ENCODE data around the gene INPP5J. TPM values are rescaled to one million over a fixed set of nuclear protein-coding genes. Genes with fewer than 3 reads are reported as not detected.

The INPP5J gene
- total RNA-seq, 4 donors from 2014 or later: 0.22 to 2.4 (median 0.84) TPM

- 89 to 94% methylated on average over 14 of the region's 26 CpGs for WGBS, 2 donors
- TF ChIP-seq CTCF (IDR thresholded peaks at IDR 0.05) (no peak), POLR2A (IDR thresholded peaks at IDR 0.05) (no peak)
These were observed 34.4 kb upstream of the INPP5J start for GRCh38 chr22:31088233-31088986.

GRCh38 chr22:31089160-31090100, 33.3 kb upstream of the INPP5J start:
- TF ChIP-seq CTCF (IDR thresholded peaks at IDR 0.05) (peak; percentile 61 to 86 (median 78)), POLR2A (IDR thresholded peaks at IDR 0.05) (no peak)
- 78% methylated on average over 5 of the region's 9 CpGs; no CpG with 5 or more reads in 1 of the 2 donors for WGBS, 2 donors
- Histone ChIP-seq H3K36me3 (peaks cover 18 to 76% (median 45%) of the 10 kb centered on the region in 3 donors), H3K4me3 (peak overlapping the region in 3 of 4 donors; percentile 18 to 54 (median 27)), H3K27ac (peak overlapping the region; percentile 61 to 98 (median 95)), H3K4me1 (peaks cover 0 to 67% (median 18%) of the 10 kb centered on the region in 3 donors), H3K27me3 (no peaks in the 10 kb centered on the region), H3K9me3 (no peaks in the 10 kb centered on the region)
- no peak for DNase-seq
- intact Hi-C loops (cut with DNase I): loop anchor here (10.0 kb wide), 1 partner anchor 325 kb away; no protein-coding TSS in a partner anchor

More at GRCh38 chr22:31088233-31088986, 34.4 kb upstream of the INPP5J start:
- DNase-seq: no peak
- Histone ChIP-seq H3K4me1 (peaks cover 9 to 72% (median 25%) of the 10 kb centered on the region in 3 donors), H3K36me3 (peaks cover 14 to 66% (median 40%) of the 10 kb centered on the region in 3 donors), H3K27ac (peak overlapping the region; percentile 29 to 98 (median 95)), H3K4me3 (peak overlapping the region in 2 of 4 donors; percentile 4 to 54), H3K9me3 (no peaks in the 10 kb centered on the region), H3K27me3 (no peaks in the 10 kb centered on the region)
- intact Hi-C loops (cut with DNase I): loop anchor here (10.0 kb wide), 1 partner anchor 324 kb away; no protein-coding TSS in a partner anchor

GRCh38 chr22:31090217-31091085, 32.3 kb upstream of the INPP5J start:
- intact Hi-C loops (cut with DNase I): no loop called here
- Histone ChIP-seq H3K4me1 (peaks cover 0 to 64% (median 14%) of the 10 kb centered on the region in 3 donors), H3K9me3 (no peaks in the 10 kb centered on the region), H3K27ac (peak overlapping the region; percentile 61 to 98 (median 95)), H3K27me3 (no peaks in the 10 kb centered on the region), H3K36me3 (peaks cover 25 to 86% (median 49%) of the 10 kb centered on the region in 3 donors), H3K4me3 (peak overlapping the region in 3 of 4 donors; percentile 37 to 56 (median 42))
- WGBS, 2 donors: 79 to 90% methylated on average over 11 to 12 of the region's 15 CpGs
- TF ChIP-seq CTCF (IDR thresholded peaks at IDR 0.05) (no peak), POLR2A (IDR thresholded peaks at IDR 0.05) (peak in 2 of 4 donors; percentile 19 to 24)
- no peak for DNase-seq

GRCh38 chr22:31091106-31091975, 31.4 kb upstream of the INPP5J start:
- WGBS, 2 donors: 67 to 72% methylated on average over 6 to 8 of the region's 29 CpGs
- Histone ChIP-seq H3K36me3 (peaks cover 33 to 95% (median 52%) of the 10 kb centered on the region in 3 donors), H3K27me3 (no peaks in the 10 kb centered on the region), H3K4me1 (peaks cover 0 to 59% (median 5%) of the 10 kb centered on the region in 3 donors), H3K9me3 (no peaks in the 10 kb centered on the region), H3K4me3 (peak overlapping the region; percentile 1 to 56 (median 40)), H3K27ac (peak overlapping the region; percentile 58 to 98 (median 82))
- no peak for DNase-seq
- TF ChIP-seq POLR2A (IDR thresholded peaks at IDR 0.05) (peak in 2 of 4 donors; percentile 53 to 68), CTCF (IDR thresholded peaks at IDR 0.05) (no peak)
- intact Hi-C loops (cut with DNase I): no loop called here

Measured in esophagus squamous epithelium (tissue), 5 donors.